Caki2 (cell line): ENCODE measurements around the gene PEX5L. TPM values are rescaled to one million over a fixed set of nuclear protein-coding genes. Genes with fewer than 3 reads are reported as not detected.
"Not testable (repeated sequence)": the region's sequence is repeated elsewhere in the genome, so short reads cannot be mapped to it uniquely, and the experiment has no call there.

Source experiments
- DNase-seq: peaks from one replicate; pipeline ENCODE4 v3.0.0-alpha.2; 2015; ENCODE audit warnings: low read depth
- in situ Hi-C: cut with HindIII; loops from 2 replicates; pipeline ENCODE4 v1.10.0; 2016; ENCODE audit warnings: low sequenced_read_pairs, low pct_unique_long_range_greater_than_20kb, mixed read lengths
- total RNA-seq: library from RNA; depleted of rRNA; stranded (reverse); fragments of >200 nt; shearing (Covaris generic); gene quantifications from 2 replicates; pipeline ENCODE4 v1.2.3, GENCODE V29; 2014; ENCODE audit warnings: low replicate concordance; rRNA removed

The PEX5L gene, protein sequence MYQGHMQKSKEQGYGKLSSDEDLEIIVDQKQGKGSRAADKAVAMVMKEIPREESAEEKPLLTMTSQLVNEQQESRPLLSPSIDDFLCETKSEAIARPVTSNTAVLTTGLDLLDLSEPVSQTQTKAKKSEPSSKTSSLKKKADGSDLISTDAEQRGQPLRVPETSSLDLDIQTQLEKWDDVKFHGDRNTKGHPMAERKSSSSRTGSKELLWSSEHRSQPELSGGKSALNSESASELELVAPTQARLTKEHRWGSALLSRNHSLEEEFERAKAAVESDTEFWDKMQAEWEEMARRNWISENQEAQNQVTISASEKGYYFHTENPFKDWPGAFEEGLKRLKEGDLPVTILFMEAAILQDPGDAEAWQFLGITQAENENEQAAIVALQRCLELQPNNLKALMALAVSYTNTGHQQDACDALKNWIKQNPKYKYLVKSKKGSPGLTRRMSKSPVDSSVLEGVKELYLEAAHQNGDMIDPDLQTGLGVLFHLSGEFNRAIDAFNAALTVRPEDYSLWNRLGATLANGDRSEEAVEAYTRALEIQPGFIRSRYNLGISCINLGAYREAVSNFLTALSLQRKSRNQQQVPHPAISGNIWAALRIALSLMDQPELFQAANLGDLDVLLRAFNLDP
- total RNA-seq, result 15.2 and 16.2 TPM in 2 replicates

DNA sequence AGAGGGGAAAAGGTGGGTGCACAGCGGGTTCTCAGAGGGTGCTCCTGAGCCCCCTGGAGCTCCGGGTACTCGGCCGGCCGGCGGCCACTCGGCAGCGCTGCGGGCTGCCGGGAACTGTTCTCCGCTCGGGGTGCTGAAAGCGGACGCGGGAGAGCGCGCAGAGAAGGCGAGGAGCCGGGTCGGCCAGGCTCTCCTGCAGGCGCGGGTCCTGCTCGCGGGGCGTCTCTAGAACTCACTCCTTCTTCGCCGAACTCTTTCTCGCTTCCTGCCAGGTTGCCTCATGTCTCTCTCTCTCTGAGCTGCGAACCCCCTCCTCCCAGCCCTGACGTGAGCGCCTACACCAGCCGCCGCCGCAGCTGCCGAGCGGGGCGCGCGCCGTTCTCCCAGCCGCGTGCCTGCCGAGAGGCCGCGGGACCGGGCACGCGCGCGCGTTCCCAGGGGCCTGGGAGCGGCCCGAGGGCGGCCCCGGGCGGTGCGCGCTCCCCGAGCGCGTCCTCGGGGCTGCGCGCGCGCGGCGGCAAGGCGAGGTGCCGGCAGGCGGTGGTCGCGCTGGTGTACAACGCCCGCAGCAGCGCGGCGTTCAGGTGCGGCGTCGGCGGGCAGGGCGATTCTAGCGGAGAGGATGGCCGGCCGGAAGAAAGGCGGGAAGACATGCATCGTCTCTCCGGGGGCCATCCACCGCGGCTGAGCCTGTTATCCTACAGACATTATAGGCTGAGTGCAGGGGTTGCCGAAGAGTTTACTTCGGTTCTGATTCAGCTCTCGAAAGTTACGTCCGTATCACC lies at the start of gene PEX5L:
Gene PEX5L (minus strand): TSS at position 267 of the 785 bp plus-strand sequence. CDS start 338 bp downstream, outside the sequence.
- no peak for DNase-seq
- in situ Hi-C loops, result no loop called here

DNA sequence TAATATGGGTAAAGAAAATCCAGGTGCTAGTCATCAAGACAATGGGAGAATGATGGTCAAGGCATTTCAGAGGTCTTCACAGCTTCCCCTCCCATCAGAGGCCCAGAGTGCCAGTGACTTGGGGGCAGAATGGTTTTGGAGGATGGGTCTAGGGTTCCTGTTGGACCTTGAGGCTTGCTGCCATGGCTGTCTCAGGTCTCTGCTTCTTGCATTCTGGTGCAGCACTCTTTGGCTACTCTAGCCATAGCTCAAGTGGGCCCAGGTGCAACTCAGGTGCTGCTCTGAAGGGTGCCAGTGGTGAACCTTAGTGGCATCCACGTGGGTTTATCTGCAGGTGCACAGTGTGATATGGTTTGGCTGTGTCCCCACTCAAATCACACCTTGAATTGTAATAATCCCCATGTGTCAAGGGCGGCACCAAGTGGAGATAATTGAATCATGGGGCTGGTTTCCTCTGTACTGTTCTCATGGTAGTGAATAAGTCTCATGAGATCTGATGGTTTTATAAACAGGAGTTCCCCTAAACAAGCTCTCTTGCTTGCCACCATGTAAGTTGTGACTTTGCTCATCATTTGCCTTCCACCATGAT lies 48.5 kb upstream of the PEX5L start:
- in situ Hi-C loops, result no loop called here
- no peak for DNase-seq

DNA sequence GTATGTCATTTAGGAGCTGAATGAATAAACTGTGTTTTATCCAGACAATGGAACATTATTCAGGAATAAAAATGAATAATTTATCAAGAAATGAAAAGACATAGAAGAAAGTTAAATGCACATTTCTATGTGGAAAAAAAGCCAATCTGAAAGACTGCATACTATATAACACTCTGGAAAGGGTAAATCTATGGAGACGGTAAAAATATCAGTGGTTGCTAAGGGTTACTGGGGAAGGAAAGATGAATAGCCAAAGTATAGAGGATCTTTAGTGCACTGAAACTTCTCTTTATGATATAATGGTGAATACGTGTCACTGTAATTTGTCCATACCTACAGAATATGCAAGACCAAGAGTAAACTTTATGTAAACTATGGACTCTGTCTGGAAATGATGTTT lies 46.0 kb upstream of the PEX5L start:
- no peak for DNase-seq
- in situ Hi-C loops, result no loop called here

DNA sequence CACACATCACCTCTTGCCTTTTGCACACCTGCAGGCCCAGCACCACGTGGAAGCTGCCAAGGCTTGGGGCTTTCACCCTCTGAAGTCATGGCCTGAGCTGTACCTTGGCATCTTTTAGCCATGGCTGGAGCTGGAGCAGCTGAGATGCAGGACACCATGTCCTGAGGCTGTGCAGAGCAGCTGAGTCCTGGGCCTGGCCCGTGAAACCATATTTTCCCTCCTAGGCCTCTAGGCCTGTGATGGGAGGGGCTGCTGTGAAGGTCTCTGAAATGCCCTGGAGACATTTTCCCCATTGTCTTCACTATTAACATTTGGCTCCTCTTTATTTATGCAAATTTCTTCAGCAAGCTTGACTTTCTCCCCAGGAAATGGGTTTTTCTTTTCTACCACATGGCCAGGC lies 41.9 kb upstream of the PEX5L start:
- in situ Hi-C loops, result no loop called here
- DNase-seq, result no peak

DNA sequence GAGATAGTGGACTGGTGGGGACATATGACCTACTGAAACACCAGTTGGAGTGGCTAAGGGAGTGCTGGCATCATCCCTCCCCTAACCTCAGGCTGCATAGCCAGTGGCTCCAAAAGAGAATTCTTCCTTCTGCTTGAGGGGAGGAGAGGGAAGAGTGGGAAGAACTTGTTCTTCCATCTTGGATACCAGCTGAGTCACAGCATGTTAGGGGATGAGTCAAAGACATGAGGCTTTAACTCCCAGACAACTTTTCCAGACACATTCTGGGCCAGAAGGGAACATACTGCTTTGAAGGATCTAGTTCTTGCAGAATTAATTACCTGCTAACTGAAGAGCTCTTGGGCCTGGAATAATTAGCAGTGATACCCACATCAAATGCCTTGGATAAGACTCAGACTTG lies 36.8 kb upstream of the PEX5L start:
- no peak for DNase-seq
- in situ Hi-C loops, result no loop called here

DNA sequence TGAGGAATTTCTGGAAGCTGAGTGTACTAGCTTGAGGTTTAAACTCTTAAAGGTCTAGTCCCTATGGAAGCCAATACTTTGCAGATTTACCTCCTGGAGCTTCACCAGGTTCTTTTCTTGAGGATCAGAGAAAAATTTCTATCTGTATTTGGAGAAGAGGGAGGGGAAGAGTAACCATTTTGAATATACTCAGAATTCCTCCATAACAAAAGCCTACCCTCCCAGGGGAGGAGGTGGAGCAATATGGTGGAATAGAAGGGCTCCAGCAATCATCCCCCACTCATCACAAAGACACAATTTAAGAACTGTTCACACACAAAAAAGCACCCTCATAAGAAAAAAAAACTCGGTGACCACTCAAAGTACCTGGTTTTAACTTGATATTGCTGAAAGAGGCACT lies 36.0 kb upstream of the PEX5L start:
- DNase-seq, result no peak
- in situ Hi-C loops, result no loop called here

DNA sequence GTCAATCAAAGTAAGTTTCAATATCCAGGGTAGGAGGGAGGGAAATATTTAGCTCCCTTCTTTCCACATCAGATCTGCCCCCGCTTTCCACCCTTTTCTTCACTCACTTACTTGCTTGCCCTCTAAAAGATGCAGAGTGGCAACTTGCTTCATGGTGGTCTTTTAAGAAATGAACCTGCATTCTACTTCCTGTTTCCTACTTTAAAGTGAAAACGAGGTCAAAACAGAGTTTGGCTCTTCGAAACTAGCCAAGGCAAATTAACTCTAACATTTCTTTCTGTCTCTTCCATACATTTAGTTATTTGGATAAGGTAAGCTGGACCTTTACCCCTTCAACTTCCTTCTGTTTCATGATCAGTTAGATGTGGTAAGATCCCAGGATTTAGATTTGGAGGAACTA lies 34.2 kb upstream of the PEX5L start:
- in situ Hi-C loops, result no loop called here
- DNase-seq, result no peak

DNA sequence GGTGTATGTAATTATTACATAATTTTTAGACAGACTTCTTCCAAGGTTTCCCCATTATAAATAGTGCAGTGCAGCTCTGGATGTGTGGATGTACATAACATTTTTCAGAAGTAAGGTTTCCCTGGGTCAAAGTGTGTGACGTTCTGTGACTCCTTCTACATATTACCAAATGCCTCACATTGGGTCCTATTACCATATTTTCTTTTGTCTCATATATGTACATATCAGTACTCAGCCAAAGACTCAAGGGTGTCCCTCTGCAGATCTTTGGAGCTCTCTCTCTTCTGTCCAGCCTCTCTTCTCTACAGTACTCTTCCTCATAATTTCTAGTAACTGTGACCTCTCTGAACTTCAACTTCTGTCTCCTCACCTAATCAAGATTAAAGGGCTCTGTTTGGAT lies 31.3 kb upstream of the PEX5L start:
- no peak for DNase-seq
- in situ Hi-C loops, result no loop called here

DNA sequence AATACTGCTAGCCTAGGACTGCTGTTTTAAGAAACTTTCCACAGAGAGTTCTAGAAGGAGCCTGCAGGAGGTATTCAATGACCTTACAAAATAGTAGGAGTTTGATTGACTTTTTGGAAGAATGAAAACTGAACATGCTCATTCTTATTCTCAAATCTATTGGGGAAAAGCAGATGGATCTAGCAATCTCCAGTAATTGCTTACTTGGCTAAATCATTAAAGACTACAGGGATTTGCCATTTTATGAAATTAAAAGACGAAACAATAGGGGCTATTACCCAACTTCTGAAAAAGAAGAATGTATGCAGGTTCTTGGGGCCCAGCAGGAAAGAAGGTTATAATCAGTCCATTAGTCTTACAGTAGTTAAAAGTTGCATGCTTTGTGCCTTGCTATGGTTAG lies 29.9 kb upstream of the PEX5L start:
- in situ Hi-C loops, result no loop called here
- DNase-seq, result no peak

DNA sequence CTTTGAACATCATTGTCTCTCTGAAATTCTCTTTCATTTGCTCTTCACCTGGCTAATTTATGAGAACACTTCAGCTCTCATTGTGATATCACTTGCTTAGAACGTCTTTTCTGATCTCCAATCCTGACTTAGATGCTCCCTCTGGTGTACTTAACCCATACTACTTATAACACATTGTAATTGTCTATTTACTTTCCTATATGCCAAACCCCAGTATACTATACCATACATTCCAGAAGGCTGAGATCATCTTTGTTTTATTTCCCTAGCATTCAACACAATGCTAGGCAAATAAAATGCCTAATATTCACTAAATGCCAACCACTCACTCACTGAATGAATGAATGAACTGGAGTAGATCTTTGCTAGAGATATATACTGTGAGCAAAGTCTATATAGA lies 27.0 kb upstream of the PEX5L start:
- in situ Hi-C loops, result no loop called here
- no peak for DNase-seq

DNA sequence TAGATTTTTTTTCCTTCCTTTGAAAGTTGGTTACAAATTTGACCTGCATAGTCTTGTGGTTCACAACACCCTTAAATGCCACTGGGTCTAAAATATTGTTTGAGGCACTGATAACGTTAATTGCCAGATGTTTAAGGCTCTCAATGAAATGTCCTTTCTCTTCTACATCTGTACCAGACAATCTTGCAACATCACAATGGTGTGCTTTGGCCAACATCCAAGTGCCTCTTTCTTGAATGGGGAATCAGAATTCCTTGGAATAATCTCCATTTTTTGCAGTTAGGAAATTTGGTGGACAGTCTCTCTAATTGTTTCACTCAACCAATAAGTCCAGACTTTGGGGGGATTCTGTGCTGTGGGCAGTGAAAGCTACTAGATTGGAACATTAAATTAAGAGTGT lies 26.0 kb upstream of the PEX5L start:
- no peak for DNase-seq
- in situ Hi-C loops, result no loop called here

DNA sequence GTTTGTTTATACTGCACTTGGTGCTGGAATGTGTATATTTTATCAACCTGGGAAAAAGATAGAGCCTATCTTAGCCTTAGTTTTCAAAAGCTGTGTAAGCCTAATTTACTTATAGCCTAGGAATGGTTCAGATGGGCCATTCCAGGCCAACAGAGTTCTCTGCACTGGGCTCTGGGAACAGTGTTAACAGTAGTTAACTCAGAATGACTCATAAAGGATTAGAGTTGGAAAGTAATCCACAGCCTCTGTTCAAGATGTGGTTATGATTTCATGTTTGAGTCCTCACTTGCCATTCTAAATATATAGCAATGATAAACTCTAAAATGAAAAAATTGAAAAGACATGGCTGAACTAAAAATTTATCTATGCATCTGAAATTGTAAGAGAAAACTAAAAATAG lies 22.6 kb upstream of the PEX5L start:
- in situ Hi-C loops, result no loop called here
- no peak for DNase-seq

DNA sequence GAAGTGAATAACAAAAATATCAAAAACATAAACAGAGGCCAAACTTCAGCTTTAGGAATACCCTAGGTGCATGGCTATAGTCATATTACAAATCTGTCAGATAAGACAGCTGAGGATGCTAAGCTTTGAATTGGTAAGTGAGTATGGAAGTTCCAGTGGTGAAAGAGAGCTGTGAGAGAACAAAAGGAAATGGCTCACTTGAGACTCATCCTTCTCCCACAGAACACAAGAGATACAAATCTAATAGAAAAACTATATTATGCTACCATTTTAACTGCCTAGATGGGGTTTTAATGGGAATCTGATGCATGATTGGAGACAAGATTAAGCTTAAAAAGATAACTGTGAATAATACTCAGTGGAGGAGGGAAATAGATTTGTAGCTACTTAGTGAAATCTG lies 21.5 kb upstream of the PEX5L start:
- in situ Hi-C loops, result no loop called here
- no peak for DNase-seq

DNA sequence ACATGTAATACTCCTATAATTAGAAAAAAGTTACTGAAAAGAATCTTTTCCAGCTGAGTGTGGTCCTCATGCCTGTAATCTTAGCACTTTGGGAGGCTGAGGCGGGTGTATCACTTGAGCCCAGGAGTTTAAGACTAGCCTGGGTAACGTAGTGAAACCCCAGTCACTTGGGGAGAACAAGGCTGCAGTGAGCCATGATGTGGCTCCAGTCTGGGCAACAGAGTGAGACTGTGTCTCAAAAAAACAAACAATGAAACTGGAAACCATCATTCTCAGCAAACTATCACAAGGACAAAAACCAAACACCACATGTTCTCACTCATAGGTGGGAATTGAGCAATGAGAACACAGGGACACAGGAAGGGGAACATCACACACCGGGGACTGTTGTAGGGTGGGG lies 18.9 kb upstream of the PEX5L start:
- DNase-seq, in situ Hi-C loops: not testable (repeated sequence)

DNA sequence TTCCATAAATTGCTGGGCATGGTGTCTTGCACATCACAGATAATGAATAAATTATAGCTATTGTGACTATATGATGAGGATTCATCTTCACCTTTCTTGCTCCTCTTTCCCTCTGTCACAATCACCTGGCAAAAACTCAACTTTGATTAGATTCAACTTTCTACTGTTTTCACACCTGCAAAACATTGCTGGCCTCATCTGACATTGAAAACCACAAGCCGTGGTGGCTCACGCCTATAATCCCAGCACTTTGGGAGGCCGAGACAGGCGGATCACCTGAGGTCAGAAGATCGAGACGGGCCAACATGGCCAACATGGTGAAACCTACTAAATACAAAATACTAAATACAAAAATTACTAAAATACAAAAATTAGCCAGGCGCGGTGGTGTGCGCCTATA lies 12.7 kb upstream of the PEX5L start:
- DNase-seq, result no peak
- in situ Hi-C loops, result no loop called here

DNA sequence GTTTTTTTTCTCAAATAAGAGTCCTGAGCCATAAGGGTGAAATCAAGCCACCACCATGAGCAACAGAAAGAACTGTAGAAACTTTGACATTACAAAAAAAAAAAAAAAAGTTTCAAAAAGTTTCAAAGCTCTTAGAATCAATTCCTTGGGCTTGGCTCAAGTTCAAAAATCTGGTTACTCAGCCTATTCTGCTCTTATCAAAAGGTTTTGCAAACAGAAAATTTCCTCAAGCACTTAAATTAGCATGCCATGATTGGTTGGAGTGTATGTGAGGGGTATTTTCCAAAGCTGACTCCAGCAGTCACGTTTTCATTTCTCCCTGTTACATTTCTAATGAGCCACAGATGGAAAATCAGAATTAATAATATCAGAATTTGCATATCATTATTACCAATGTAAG lies 12.1 kb upstream of the PEX5L start:
- DNase-seq, result no peak
- in situ Hi-C loops, result no loop called here

DNA sequence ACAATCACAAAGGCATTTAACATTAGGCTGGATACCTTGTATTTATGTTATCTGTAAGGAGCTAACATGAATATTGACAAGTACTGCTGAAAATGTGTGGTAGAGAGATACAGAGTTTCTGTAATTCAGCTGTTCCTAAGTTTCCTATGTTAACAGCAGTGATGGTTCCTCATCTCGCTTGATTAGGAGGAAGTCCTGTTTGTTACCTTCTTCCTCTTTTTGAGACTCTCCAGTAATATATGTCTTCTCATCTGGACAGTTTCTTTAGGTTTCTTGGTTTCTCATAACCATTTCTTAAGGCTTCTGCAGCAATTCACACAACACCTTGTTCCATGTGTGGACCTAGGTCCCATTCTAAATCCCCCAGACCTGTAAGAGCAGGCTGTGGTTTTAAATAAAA lies 11.4 kb upstream of the PEX5L start:
- DNase-seq, result no peak
- in situ Hi-C loops, result no loop called here

DNA sequence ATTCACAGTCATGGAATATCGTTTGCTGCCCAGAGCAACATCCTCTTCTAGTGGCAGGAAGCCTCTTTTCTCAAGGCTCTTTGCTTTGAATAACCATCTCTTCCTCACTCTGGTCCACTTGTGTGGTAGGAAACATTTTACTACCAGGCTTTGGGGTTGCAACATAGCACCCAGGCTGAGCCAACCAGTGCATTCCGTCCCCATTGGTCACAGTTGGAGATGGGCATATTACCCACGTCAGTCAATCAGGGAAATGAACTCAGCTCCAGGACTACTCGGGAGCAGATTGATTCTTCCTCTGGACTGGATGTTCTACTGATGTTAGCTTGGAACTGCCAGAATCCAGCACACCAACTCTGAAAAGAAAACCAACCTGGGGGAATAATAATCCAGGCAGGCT lies 4.2 kb upstream of the PEX5L start:
- in situ Hi-C loops, result no loop called here
- no peak for DNase-seq

DNA sequence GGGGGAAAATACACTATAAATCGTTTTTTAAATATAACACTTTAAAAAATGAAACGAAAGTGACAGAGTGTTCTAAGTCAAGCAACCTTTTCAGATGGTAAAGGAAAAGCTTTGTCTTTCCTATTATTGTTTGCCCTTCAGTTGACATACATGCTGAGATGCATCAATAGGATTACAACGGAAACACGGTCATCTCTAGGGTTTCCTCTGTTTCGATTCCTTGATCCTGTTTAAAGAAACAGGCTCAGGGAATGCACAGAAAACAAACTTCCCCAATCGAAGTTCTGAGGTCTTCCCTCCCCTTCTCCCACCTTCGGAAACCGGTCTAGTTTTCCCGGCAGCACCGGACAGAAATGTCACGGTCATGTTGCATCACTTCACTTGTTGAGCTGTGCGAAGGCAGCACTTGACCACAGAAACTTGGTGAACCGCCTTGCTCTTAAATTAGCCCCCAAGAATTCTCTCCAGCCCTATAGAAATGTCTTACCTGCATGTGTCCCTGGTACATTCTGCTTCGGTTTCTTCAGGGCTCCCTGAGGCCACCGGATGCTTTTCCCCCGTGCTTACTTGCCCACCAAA lies 556 bp downstream of the PEX5L start:
- DNase-seq, result no peak
- in situ Hi-C loops, result no loop called here
